HCT116 (cell line): ENCODE measurements around the gene MBOAT7. TPM values are rescaled to one million over a fixed set of nuclear protein-coding genes. Genes with fewer than 3 reads are reported as not detected.

Experiments
- ATAC-seq: fragments of 200-7000 bp; cut with Tn5 transposase; 2 replicates; pipeline ENCODE4 v1.9.1; 2020; ENCODE audit warnings: mild to moderate bottlenecking, moderate library complexity
- BruUV-seq: library from RNA; stranded (reverse); fragments of 400-500 nt; replicated peaks from 2 replicates; lab custom pipeline; 2021; lab: Mats Ljungman, UMichigan
- CTCF ChIA-PET: fragments of 300-600 bp; sonication (Branson Sonifier 250); formaldehyde crosslinking; loops from one replicate; lab custom pipeline; 2021; ENCODE audit warnings: antibody characterized with exemption; lab: Charles Lee
- POLR2A ChIA-PET: fragments of 300-600, 350-600 bp; sonication (Branson Sonifier 250); formaldehyde crosslinking; loops from one replicate; lab custom pipeline; 2021; ENCODE audit warnings: antibody characterized with exemption; lab: Charles Lee
- RAD21 ChIA-PET, 2 experiments: fragments of 300-600 bp; sonication (Branson Sonifier 250); formaldehyde crosslinking; loops; one replicate each; lab custom pipeline; 2023; ENCODE audit warnings: low total read pairs in 2 of 2; ENCODE audit not compliant: uncharacterized antibody in 2 of 2, unreplicated experiment in 2 of 2, low non-redundant PET in 1 of 2; lab: Charles Lee
- DNase-seq: peaks from one replicate; pipeline ENCODE4 v3.0.0-alpha.2; 2010; ENCODE audit warnings: low read depth, low spot score
- H2AFZ ChIP-seq: fragments of 200-600 bp; shearing (Covaris generic), sonication (generic); 2 replicates; pipeline ENCODE4 v1.6.1; 2017; ENCODE audit warnings: low read depth, mixed run types, mixed read lengths, antibody characterized with exemption, low read length; ENCODE audit not compliant: poor library complexity, severe bottlenecking
- H3K27ac ChIP-seq: 2 replicates; pipeline ENCODE4 v1.5.1; 2012; ENCODE audit warnings: low read depth, low read length
- H3K27me3 ChIP-seq: fragments of 200-600 bp; sonication (generic); 2 replicates; pipeline ENCODE4 v1.6.1; 2016; ENCODE audit warnings: mixed run types, low read length, mixed read lengths; ENCODE audit not compliant: insufficient read depth
- H3K36me3 ChIP-seq, 2 experiments: fragments of 200-500 bp in 1 of 2; fragments of 200-600 bp in 1 of 2; sonication (Bioruptor generic) in 1 of 2; sonication (generic) in 1 of 2; 2 replicates each; pipeline versions ENCODE4 v1.5.1 to v1.6.1; 2014 to 2016; ENCODE audit warnings: low read length in 2 of 2, inconsistent platforms in 1 of 2, mixed read lengths in 1 of 2, mixed run types in 1 of 2; ENCODE audit not compliant: insufficient read depth in 2 of 2, control insufficient read depth in 1 of 2
- H3K4me1 ChIP-seq, 2 experiments: fragments of 200-600 bp in 1 of 2; sonication (generic) in 1 of 2; 2 replicates each; pipeline versions ENCODE4 v1.5.1 to v1.6.1; 2012 to 2017; ENCODE audit warnings: low read length in 2 of 2, inconsistent platforms in 1 of 2, mild to moderate bottlenecking in 1 of 2, mixed read lengths in 1 of 2, mixed run types in 1 of 2, moderate library complexity in 1 of 2; ENCODE audit not compliant: insufficient read depth in 2 of 2, control insufficient read depth in 1 of 2
- H3K4me2 ChIP-seq: fragments of 200-600 bp; sonication (generic); 2 replicates; pipeline ENCODE4 v1.6.1; 2017; ENCODE audit warnings: mixed run types, low read length, mixed read lengths
- H3K4me3 ChIP-seq, 2 experiments: fragments of 200-600 bp in 1 of 2; sonication (generic) in 1 of 2; replicated peaks in 1 of 2; 2 replicates each; pipeline ENCODE4 v1.5.1; 2011 to 2016; ENCODE audit warnings: low read length in 2 of 2, control low read depth in 1 of 2, low read depth in 1 of 2, mild to moderate bottlenecking in 1 of 2, mixed read lengths in 1 of 2, mixed run types in 1 of 2
- H3K79me2 ChIP-seq: fragments of 200-600 bp; sonication (generic); 2 replicates; pipeline ENCODE4 v1.6.1; 2017; ENCODE audit warnings: mild to moderate bottlenecking, mixed run types, low read length, moderate library complexity, mixed read lengths; ENCODE audit not compliant: insufficient read depth
- H3K9ac ChIP-seq: fragments of 200-600 bp; sonication (generic); 2 replicates; pipeline ENCODE4 v1.6.1; 2016; ENCODE audit warnings: low read length, mixed read lengths
- H3K9me2 ChIP-seq: fragments of 200-600 bp; sonication (generic), shearing (Covaris generic); 2 replicates; pipeline ENCODE4 v1.6.1; 2017; ENCODE audit warnings: mixed run types, mild to moderate bottlenecking, moderate library complexity; ENCODE audit not compliant: insufficient read depth
- H3K9me3 ChIP-seq, 2 experiments: fragments of 200-500 bp in 1 of 2; fragments of 200-600 bp in 1 of 2; sonication (Bioruptor generic) in 1 of 2; sonication (generic) in 1 of 2; 2 replicates each; pipeline ENCODE4 v1.6.1; 2014 to 2017; ENCODE audit warnings: low read length in 2 of 2, mixed read lengths in 2 of 2, inconsistent platforms in 1 of 2, low read depth in 1 of 2, mild to moderate bottlenecking in 1 of 2, mixed run types in 1 of 2, moderate library complexity in 1 of 2; ENCODE audit not compliant: control insufficient read depth in 1 of 2, insufficient read depth in 1 of 2
- H4K20me1 ChIP-seq: fragments of 200-600 bp; sonication (generic), shearing (Covaris generic); 2 replicates; pipeline ENCODE4 v1.6.1; 2017; ENCODE audit warnings: mixed run types, mild to moderate bottlenecking, moderate library complexity; ENCODE audit not compliant: insufficient read depth
- CBX3 ChIP-seq: IDR thresholded peaks from 2 replicates; pipeline ENCODE4 v1.6.1; 2012; ENCODE audit warnings: low read depth
- CEBPB ChIP-seq: IDR thresholded peaks from 2 replicates; pipeline ENCODE4 v1.6.1; 2012; ENCODE audit warnings: low read depth
- ELF1 ChIP-seq: IDR thresholded peaks from 2 replicates; pipeline ENCODE4 v1.6.1; 2012; ENCODE audit warnings: low read depth, borderline replicate concordance
- JUND ChIP-seq: IDR thresholded peaks from 2 replicates; pipeline ENCODE4 v1.6.1; 2012
- POLR2A ChIP-seq: IDR thresholded peaks from 2 replicates; pipeline ENCODE4 v1.7.0; 2011; ENCODE audit warnings: borderline replicate concordance; ENCODE audit not compliant: insufficient read depth, insufficient read length; ENCODE audit errors: extremely low read depth
- POLR2AphosphoS5 ChIP-seq: IDR thresholded peaks from 2 replicates; pipeline ENCODE4 v1.6.1; 2011; ENCODE audit warnings: mild to moderate bottlenecking, low read depth, low read length, moderate library complexity
- SIN3A ChIP-seq: IDR thresholded peaks from 2 replicates; pipeline ENCODE4 v1.6.1; 2012; ENCODE audit warnings: low read depth
- SP1 ChIP-seq: IDR thresholded peaks from 2 replicates; pipeline ENCODE4 v1.6.1; 2012; ENCODE audit warnings: low read depth
- SRF ChIP-seq: IDR thresholded peaks from 2 replicates; pipeline ENCODE4 v1.6.1; 2012; ENCODE audit warnings: low read depth
- YY1 ChIP-seq: IDR thresholded peaks from 2 replicates; pipeline ENCODE4 v1.6.1; 2011; ENCODE audit warnings: low read length, low read depth, moderate library complexity, mild to moderate bottlenecking; ENCODE audit not compliant: insufficient replicate concordance; ENCODE audit errors: extremely low read depth
- intact Hi-C: fragments of 100-400 bp; cut with micrococcal nuclease; formaldehyde crosslinking; loops from 2 replicates; pipeline ENCODE4 v1.10.0; 2022
- total RNA-seq: library from RNA; stranded (reverse); gene quantifications from one replicate; pipeline ENCODE4 v1.2.1, GENCODE V29; 2021; ENCODE audit not compliant: unreplicated experiment
- TF ChIP-seq, protein P1 (sequence below): IDR thresholded peaks from 2 replicates; pipeline ENCODE4 v1.6.1; 2011; ENCODE audit warnings: mild to moderate bottlenecking, low read length, moderate library complexity; ENCODE audit not compliant: insufficient replicate concordance; ENCODE audit errors: extremely low read depth
- TF ChIP-seq, protein P2 (sequence below): IDR thresholded peaks from 2 replicates; pipeline ENCODE4 v1.6.1; 2012

The MBOAT7 gene
- total RNA-seq, 1 experiment from 2014 or later: 113 TPM

DNA sequence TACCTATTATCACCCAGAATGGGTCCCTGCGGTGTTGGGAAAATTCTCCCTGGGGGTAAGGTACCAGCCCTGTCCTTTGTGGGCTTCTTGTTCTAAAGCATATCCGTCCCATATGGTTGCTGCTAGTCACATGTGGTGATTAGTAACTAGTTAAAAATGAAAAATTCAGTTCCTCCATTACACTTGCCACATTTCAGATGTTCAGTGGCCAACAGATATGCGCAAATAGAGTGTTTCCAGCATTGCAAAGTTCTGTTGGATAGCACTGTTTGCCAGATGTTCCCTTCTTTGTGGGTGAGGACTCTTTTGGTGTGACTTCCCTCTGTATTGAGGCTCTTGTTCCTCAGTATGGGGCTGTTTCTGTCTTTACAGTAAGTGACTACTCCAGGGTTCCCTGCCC lies 48.0 kb downstream of the MBOAT7 start (continued):
- no peak for TF ChIP-seq POLR2A
- no peak for TF ChIP-seq SRF
- TF ChIP-seq CBX3: no peak
- no peak for TF ChIP-seq YY1
- no peak for TF ChIP-seq ELF1
- TF ChIP-seq, protein P1, sequence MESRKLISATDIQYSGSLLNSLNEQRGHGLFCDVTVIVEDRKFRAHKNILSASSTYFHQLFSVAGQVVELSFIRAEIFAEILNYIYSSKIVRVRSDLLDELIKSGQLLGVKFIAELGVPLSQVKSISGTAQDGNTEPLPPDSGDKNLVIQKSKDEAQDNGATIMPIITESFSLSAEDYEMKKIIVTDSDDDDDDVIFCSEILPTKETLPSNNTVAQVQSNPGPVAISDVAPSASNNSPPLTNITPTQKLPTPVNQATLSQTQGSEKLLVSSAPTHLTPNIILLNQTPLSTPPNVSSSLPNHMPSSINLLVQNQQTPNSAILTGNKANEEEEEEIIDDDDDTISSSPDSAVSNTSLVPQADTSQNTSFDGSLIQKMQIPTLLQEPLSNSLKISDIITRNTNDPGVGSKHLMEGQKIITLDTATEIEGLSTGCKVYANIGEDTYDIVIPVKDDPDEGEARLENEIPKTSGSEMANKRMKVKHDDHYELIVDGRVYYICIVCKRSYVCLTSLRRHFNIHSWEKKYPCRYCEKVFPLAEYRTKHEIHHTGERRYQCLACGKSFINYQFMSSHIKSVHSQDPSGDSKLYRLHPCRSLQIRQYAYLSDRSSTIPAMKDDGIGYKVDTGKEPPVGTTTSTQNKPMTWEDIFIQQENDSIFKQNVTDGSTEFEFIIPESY: no peak
- no peak for TF ChIP-seq POLR2AphosphoS5
- no peak for TF ChIP-seq SIN3A
- TF ChIP-seq CEBPB: no peak
- TF ChIP-seq JUND: no peak
- TF ChIP-seq SP1: no peak

DNA sequence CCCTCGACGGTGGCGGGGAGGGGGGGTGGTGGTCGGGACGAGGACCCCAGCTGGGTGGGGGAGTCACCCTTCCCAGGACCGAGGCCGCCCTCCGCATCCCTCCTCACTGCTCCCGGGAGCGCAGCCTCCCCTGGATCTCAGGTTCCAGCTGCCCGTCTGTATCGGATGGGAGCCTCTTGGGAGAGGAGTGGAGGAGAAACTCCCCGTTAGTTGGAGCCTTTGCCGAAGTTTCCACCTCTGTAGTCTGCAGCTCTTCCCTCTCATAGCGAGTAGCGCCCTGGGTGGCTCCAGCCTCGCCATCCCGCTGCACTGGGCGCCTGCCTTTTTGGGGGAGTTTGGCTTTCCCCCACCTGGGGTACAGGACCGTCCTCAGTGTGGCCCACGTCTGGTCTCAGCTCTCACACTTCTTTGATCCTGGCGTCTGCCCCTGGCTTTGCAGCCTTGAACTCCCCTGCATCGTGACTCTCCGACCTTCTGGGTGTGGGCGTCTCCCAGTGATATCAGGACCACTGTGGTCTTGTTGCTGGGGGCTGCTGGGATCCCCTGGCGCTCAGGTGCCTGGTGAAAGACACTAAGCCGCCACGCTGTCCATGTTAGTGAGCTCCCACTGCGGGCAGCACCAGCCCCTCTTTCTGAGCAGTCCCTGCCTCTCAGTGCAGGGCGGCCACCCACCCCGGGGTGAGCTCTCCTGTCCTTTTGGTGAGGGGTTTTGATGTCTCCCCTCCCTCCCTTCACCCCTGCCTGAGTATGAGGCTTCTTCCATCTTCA lies 50.7 kb downstream of the MBOAT7 start:
- H3K9ac ChIP-seq: peak overlapping the region; percentile 96
- H3K4me3 ChIP-seq: peak overlapping the region; percentile 76 to 82
- no peaks in the 10 kb centered on the region for H3K9me2 ChIP-seq
- no peak for ATAC-seq
- TF ChIP-seq YY1: no peak
- TF ChIP-seq, protein P2, sequence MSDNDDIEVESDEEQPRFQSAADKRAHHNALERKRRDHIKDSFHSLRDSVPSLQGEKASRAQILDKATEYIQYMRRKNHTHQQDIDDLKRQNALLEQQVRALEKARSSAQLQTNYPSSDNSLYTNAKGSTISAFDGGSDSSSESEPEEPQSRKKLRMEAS: no peak
- no peaks in the 10 kb centered on the region for H3K9me3 ChIP-seq
- DNase-seq: no peak
- peak overlapping the region; percentile 92 for H3K4me2 ChIP-seq
- no TSS peak for BruUV-seq
- ChIA-PET POLR2A (no interaction called here), RAD21 (no interaction called here), CTCF (no interaction called here)
- no peaks in the 10 kb centered on the region for H3K27me3 ChIP-seq
- no peaks in the 10 kb centered on the region for H4K20me1 ChIP-seq
- H2AFZ ChIP-seq: no peak overlapping the region
- peaks cover 9 to 27% of the 10 kb centered on the region in 2 experiments for H3K4me1 ChIP-seq
- H3K27ac ChIP-seq: peak overlapping the region; percentile 77
- H3K79me2 ChIP-seq: peaks cover 57% of the 10 kb centered on the region
- intact Hi-C loops: no loop called here
- peaks cover 26 to 29% of the 10 kb centered on the region in 2 experiments; a peak in 3 of 4 replicates for H3K36me3 ChIP-seq
